Femur (tissue), 1 donor: ENCODE data around the gene SPTBN1.

Experiments
- DNase-seq: peaks from one replicate; pipeline ENCODE4 v3.0.0-alpha.2; 2017

SPTBN1 gene

GRCh38 chr2:54638103-54638502, 182.0 kb downstream of the SPTBN1 start:
- DNase-seq, result no peak

- DNase-seq, result no peak
These were observed 182.7 kb downstream of the SPTBN1 start for GRCh38 chr2:54638774-54639187.

DNA sequence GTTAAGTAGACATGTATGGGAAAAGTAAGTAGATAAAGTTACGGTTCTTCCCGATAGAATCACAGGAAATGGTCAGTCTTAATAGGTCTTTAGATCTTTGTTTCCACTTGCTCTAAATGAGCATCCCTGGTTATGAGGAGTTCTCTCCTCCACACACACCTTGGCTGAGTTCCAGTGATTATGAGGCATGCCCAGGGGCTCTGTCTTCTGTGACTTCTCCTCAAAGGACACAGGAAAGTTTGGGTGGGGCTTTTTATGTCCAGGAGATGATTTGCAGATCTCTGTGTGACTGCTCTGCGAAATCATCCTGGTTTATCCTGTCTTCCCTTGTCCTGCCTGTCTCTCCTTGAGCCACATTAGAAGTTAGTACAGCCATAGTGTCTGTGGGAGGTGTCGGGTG, 183.5 kb downstream of the SPTBN1 start:
- no peak for DNase-seq

- no peak for DNase-seq
These were observed 184.9 kb downstream of the SPTBN1 start for GRCh38 chr2:54640834-54641540.

- DNase-seq, result no peak
These were observed 185.9 kb downstream of the SPTBN1 start for GRCh38 chr2:54641988-54642387.

DNA sequence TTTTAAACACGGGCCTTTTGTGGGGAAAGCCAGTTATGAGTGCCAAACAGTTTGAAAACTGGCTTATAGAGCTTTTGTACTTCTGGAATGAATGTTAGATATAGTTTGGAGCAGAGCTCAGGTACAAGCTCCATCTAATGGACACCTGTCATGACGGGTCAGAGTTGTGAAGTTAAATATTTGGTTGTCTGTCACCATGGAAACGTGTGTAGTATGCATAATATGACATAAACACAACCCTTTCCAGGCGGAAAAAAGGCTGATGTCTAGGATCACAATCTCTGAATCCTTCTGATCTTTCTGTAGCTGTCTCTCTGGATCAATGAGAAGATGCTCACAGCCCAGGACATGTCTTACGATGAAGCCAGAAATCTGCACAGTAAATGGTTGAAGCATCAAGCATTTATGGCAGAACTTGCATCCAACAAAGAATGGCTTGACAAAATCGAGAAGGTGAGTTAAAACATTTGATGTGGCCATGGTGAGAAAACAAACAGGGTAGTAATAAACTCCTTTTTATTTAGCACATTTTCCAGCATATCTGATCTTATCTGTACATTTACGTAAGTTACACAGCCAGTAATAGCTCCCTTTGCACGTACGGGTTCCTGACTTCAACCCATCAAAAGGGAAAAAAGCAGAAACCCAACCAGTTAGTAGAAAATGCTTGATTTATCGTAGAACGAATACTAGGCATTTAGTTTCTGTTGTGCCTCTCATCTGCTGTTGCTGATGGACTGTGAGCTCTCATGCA, 186.7 kb downstream of the SPTBN1 start:
- DNase-seq, result no peak

- DNase-seq, result no peak
These were observed 188.1 kb downstream of the SPTBN1 start for GRCh38 chr2:54644236-54644635.

- DNase-seq, result no peak
These were observed 190.2 kb downstream of the SPTBN1 start for GRCh38 chr2:54646170-54646927.

DNA sequence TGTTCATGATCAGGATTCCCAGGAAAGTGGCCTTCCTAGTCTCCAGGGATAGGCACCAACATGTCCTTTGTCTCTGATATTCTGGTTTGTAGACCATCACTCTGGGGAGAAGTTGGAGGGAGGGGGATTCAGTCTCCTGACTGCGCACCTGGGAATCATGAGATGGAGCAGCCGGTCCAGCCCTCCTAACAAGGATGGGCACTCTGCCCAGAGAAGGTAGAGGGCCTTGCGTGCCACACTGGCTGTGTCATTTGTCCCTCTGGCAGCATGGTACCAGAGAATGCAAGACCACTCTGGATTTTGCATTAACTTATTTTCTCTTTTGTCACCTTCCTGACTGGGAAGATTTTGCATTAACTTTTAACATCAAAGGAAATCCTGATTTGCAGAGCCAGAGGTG, 192.1 kb downstream of the SPTBN1 start:
- no peak for DNase-seq

GRCh38 chr2:54649191-54649590, 193.1 kb downstream of the SPTBN1 start:
- DNase-seq, result no peak

DNA sequence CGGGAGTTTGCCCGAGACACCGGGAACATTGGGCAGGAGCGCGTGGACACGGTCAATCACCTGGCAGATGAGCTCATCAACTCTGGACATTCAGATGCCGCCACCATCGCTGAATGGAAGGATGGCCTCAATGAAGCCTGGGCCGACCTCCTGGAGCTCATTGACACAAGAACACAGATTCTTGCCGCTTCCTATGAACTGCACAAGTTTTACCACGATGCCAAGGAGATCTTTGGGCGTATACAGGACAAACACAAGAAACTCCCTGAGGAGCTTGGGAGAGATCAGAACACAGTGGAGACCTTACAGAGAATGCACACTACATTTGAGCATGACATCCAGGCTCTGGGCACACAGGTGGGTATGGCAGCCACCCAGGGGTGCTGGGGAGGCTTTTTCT, 193.5 kb downstream of the SPTBN1 start:
- DNase-seq, result no peak

DNA sequence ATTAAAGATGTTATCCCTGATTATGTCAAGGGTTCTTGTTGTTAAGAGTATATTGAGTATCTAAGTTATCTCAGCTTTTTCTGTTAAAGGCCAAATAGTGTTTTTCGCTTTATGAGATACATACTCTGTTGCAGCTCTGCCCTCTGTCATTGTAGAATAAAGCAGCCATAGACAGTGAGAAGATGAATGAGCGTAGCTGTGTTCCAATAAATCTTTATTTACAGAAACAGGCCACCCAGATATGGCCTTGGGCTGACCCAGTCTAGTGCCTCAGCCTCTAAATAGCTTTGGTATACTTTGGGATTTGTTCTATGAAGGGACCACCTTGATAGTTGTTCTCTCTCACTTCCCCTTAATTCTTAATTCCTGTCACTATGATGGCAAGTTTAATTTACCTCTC, 194.5 kb downstream of the SPTBN1 start:
- DNase-seq, result no peak

- no peak for DNase-seq
These were observed 195.2 kb downstream of the SPTBN1 start for GRCh38 chr2:54651291-54651690.

- no peak for DNase-seq
These were observed 196.4 kb downstream of the SPTBN1 start for GRCh38 chr2:54652540-54652939.

DNA sequence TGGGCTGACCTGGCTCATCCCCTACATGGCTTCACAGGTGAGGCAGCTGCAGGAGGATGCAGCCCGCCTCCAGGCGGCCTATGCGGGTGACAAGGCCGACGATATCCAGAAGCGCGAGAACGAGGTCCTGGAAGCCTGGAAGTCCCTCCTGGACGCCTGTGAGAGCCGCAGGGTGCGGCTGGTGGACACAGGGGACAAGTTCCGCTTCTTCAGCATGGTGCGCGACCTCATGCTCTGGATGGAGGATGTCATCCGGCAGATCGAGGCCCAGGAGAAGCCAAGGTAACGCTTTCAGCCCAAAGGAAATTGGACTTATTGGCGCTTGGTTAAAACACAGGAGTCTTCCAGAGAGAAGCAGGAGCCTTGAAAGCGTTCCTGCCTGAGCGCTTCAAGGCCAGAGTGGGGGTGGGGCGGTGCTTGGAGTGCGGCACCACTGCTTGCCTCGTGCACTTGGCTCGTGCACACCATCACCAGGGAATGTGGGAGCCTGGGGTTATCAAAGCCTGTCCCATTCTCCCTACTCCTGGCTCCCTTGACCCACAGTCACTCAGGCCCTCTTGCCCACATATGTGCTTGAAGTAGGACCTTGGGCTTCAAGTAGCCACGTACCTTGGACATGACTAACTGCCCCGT, 197.6 kb downstream of the SPTBN1 start:
- no peak for DNase-seq

- no peak for DNase-seq
These were observed 199.1 kb downstream of the SPTBN1 start for GRCh38 chr2:54655046-54655809.

DNA sequence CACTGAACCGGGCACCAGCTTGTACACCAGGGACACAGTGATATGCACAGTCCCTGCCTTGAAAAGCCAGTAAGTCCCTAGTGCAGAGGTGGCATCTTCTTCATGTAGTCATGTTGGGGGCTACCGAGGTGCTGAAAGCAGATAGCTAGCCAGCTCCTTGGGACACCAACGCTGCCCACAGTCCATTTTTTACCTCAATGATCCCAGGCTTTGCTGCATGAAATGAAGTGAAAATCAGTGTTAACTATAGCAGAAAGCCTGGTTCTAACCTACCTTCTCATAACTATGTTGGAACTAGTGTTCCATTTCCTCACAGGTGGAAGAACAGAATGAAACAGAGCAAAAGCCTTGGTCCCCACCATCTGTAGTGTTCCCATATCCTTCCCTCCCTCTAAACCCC, 200.7 kb downstream of the SPTBN1 start:
- no peak for DNase-seq

- DNase-seq, result no peak
These were observed 201.5 kb downstream of the SPTBN1 start for GRCh38 chr2:54657664-54658083.

GRCh38 chr2:54658564-54659071, 202.5 kb downstream of the SPTBN1 start:
- no peak for DNase-seq

- no peak for DNase-seq
These were observed 203.4 kb downstream of the SPTBN1 start for GRCh38 chr2:54659527-54659926.

DNA sequence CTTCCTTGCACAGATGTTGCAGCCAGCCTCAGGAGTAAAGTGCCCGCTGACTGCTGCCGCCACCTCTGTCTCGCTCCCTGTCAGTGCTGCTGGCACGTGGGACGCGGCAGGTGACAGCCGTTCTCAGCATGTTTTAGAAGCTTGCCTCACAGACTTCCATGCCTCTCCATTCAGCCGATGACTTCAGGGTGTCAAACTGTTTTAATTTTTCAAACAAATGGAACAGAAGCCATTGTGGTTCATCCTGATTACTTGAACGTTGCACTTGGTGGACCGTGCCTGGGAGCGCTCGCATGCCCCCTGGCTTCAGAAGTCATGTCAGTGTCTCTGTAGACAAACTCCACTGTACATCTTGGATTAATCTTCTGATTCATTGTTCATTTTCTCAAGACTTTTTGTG, 204.6 kb downstream of the SPTBN1 start:
- DNase-seq, result no peak

GRCh38 chr2:54663424-54664030, 207.4 kb downstream of the SPTBN1 start:
- no peak for DNase-seq
